Mammary epithelial cell (primary cell): ENCODE results near the gene PAM16.

Source experiments
- CTCF ChIP-seq, 2 donors: IDR thresholded peaks in 1 of 2; conservative IDR thresholded peaks in 1 of 2; 2 replicates each; pipeline ENCODE4 v1.5.1; 2011 to 2012; ENCODE audit warnings: inconsistent platforms in 2 of 2, low read length in 2 of 2, mild to moderate bottlenecking in 2 of 2, control low read depth in 1 of 2, low read depth in 1 of 2; ENCODE audit not compliant: insufficient read depth in 1 of 2; ENCODE audit errors: extremely low read depth in 1 of 2
- EZH2 ChIP-seq: IDR thresholded peaks from 2 replicates; pipeline ENCODE4 v1.6.1; 2012; ENCODE audit warnings: low read length, inconsistent platforms, borderline replicate concordance

GRCh38 chr16:4381935-4382794, 31.0 kb upstream of the PAM16 start:
- TF ChIP-seq CTCF (conservative IDR thresholded peaks at IDR 0.05 in 1 of 2, IDR thresholded peaks at IDR 0.05 in 1 of 2; ENCODE audit: extremely low read depth in 1 of 2, insufficient read depth in 1 of 2, low read depth in 1 of 2, low read length in 2 of 2) (no peak), EZH2 (no peak)
